Measurements from ENCODE around the gene TSGA10IP.

Gene TSGA10IP

DNA sequence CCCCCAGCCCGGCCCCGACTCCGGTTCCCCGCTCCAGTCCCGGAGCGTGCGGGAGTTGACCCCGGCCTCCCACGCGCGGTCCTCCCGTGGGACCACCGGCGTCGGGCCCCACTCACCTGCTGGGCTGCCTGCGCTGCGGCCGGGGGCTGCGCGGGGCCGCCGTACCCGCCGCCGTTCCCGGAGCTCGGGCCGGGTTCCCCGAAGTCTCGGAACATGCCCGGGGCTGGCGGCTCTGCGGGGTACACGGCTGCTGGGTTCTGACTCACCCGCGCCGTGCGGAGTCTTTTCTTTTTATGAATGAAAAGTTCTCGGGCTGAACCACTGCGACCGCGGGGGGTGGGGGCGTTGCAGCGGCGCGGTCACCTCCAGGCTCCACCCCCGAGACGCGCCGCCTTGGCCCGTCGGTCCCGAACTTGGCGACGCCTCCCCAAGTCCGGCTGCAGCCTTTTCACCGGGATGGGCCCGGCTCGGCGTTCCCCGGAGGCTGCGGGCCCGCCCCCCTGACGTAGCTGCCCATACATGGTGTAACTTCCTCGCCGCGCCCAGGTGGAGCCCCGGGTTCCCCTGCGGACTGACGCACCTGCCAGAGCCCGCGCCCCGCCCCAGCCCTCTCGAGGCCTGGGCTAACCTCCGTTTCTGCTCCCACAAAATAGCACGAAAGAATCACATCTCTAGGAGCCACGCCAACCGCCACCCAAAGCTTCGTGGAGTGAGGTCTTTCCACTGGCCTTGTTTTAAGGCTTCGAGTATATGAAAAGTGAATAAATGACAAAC is 45.0 kb upstream of the TSGA10IP start, which contains the start of gene FOSL1:
FOSL1 (minus strand) TSS at position 264 of the 774 bp plus-strand sequence; CDS start at position 215, 49 bp downstream.
- H3K18ac ChIP-seq (ENCODE audit: low read depth in 1 of 2, low read length in 2 of 2), result peak within 1 kb of the TSS; percentile 78 to 95
- H3K4me3 ChIP-seq (ENCODE audit: insufficient read depth in 1 of 2, low read depth in 1 of 2, low read length in 2 of 2), result peak within 1 kb of the TSS; percentile 80 to 98
- peak within 1 kb of the TSS; percentile 39 for H2AFZ ChIP-seq (ENCODE audit: low read depth, low read length)
- no peaks in the 10 kb centered on the region for H3K27me3 ChIP-seq (ENCODE audit: control insufficient read depth in 1 of 2, insufficient read depth in 1 of 2, low read length in 2 of 2)
- H3K4me1 ChIP-seq (ENCODE audit: control insufficient read depth, insufficient read depth, low read depth, low read length), result peaks cover 43% of the 10 kb centered on the region
- 3% methylated on average over 73 of the region's 80 CpGs for WGBS
- H3K36me3 ChIP-seq (ENCODE audit: control insufficient read depth in 1 of 2, insufficient read depth in 2 of 2, low read depth in 1 of 2, low read length in 2 of 2), result peaks cover 20 to 28% of the 10 kb centered on the region in 2 experiments
- H2BK12ac ChIP-seq (ENCODE audit: low read length in 2 of 2), result peak within 1 kb of the TSS; percentile 52 to 95
- H3K23ac ChIP-seq (ENCODE audit: low read length in 2 of 2), result peak within 1 kb of the TSS in 1 of 2 experiments; percentile 97
- peak within 1 kb of the TSS; percentile 80 to 91 for H3K4ac ChIP-seq (ENCODE audit: low read depth in 1 of 2, low read length in 2 of 2)
- H3K14ac ChIP-seq (ENCODE audit: low read length in 2 of 2), result peak within 1 kb of the TSS in 1 of 2 experiments; percentile 94
- H3K4me2 ChIP-seq (ENCODE audit: low read length, poor library complexity, severe bottlenecking), result peak within 1 kb of the TSS; percentile 92
- H3K27ac ChIP-seq (ENCODE audit: low read length, poor library complexity, severe bottlenecking), result peak within 1 kb of the TSS; percentile 94
- peak within 1 kb of the TSS; percentile 95 for H2BK5ac ChIP-seq (ENCODE audit: low read depth, low read length, poor library complexity, severe bottlenecking)
- H4K8ac ChIP-seq (ENCODE audit: low read length), result peak within 1 kb of the TSS; percentile 84
- H4K91ac ChIP-seq (ENCODE audit: low read length), result peak within 1 kb of the TSS; percentile 83
- peaks cover 2% of the 10 kb centered on the region for H3K79me1 ChIP-seq (replicated peaks; ENCODE audit: low read length, poor library complexity, severe bottlenecking)
- H2BK120ac ChIP-seq (ENCODE audit: low read depth, low read length), result peak within 1 kb of the TSS; percentile 82
- H2BK15ac ChIP-seq (ENCODE audit: low read depth, poor library complexity, severe bottlenecking), result peak within 1 kb of the TSS; percentile 73
- no peaks in the 10 kb centered on the region for H3K9me3 ChIP-seq (ENCODE audit: control insufficient read depth, low read length)
- DNase-seq, result peak; percentile 97
- peak within 1 kb of the TSS; percentile 57 for H2AK5ac ChIP-seq (ENCODE audit: low read length, severe bottlenecking)
- peak within 1 kb of the TSS; percentile 100 for H3K9ac ChIP-seq (ENCODE audit: low read length)

DNA sequence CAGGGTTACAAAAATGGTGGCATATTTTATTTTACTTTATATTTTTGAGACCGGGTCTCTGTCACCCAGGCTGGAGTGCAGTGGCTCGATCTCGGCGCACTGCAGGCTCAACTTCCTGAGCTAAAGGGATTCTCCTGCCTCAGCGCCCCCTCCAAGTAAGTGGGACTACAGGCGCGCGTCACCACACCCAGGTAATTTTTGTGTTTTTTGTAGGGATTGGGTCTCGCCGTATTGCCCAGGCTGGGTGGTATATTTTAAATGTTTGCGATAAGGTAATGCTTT is 44.4 kb upstream of the TSGA10IP start:
- H3K9me3 ChIP-seq (ENCODE audit: control insufficient read depth, low read length), result no peaks in the 10 kb centered on the region
- peaks cover 40% of the 10 kb centered on the region for H3K4me1 ChIP-seq (ENCODE audit: control insufficient read depth, insufficient read depth, low read depth, low read length)
- no peak overlapping the region for H4K8ac ChIP-seq (ENCODE audit: low read length)
- H3K4me2 ChIP-seq (ENCODE audit: low read length, poor library complexity, severe bottlenecking), result peak overlapping the region; percentile 92
- H3K36me3 ChIP-seq (ENCODE audit: control insufficient read depth in 1 of 2, insufficient read depth in 2 of 2, low read depth in 1 of 2, low read length in 2 of 2), result peaks cover 15 to 23% of the 10 kb centered on the region in 2 experiments
- H3K23ac ChIP-seq (ENCODE audit: low read length in 2 of 2), result no peak overlapping the region
- peak overlapping the region; percentile 20 for H2BK15ac ChIP-seq (ENCODE audit: low read depth, poor library complexity, severe bottlenecking)
- no peak overlapping the region for H3K18ac ChIP-seq (ENCODE audit: low read depth in 1 of 2, low read length in 2 of 2)
- H3K27me3 ChIP-seq (ENCODE audit: control insufficient read depth in 1 of 2, insufficient read depth in 1 of 2, low read length in 2 of 2), result no peaks in the 10 kb centered on the region
- H3K27ac ChIP-seq (ENCODE audit: low read length, poor library complexity, severe bottlenecking), result peak overlapping the region; percentile 66
- peak overlapping the region in 1 of 2 experiments; percentile 98 for H3K4me3 ChIP-seq (ENCODE audit: insufficient read depth in 1 of 2, low read depth in 1 of 2, low read length in 2 of 2)
- 83% methylated on average over 8 of the region's 11 CpGs for WGBS
- H3K9ac ChIP-seq (ENCODE audit: low read length), result peak overlapping the region; percentile 67
- no peak overlapping the region for H3K14ac ChIP-seq (ENCODE audit: low read length in 2 of 2)
- H3K4ac ChIP-seq (ENCODE audit: low read depth in 1 of 2, low read length in 2 of 2), result no peak overlapping the region
- peaks cover 2% of the 10 kb centered on the region for H3K79me1 ChIP-seq (replicated peaks; ENCODE audit: low read length, poor library complexity, severe bottlenecking)
- DNase-seq, result no peak
- no peak overlapping the region for H4K91ac ChIP-seq (ENCODE audit: low read length)
- H2BK5ac ChIP-seq (ENCODE audit: low read depth, low read length, poor library complexity, severe bottlenecking), result no peak overlapping the region
- H2AFZ ChIP-seq (ENCODE audit: low read depth, low read length), result no peak overlapping the region
- no peak overlapping the region for H2BK120ac ChIP-seq (ENCODE audit: low read depth, low read length)
- no peak overlapping the region for H2AK5ac ChIP-seq (ENCODE audit: low read length, severe bottlenecking)
- peak overlapping the region in 1 of 2 experiments; percentile 52 for H2BK12ac ChIP-seq (ENCODE audit: low read length in 2 of 2)

DNA sequence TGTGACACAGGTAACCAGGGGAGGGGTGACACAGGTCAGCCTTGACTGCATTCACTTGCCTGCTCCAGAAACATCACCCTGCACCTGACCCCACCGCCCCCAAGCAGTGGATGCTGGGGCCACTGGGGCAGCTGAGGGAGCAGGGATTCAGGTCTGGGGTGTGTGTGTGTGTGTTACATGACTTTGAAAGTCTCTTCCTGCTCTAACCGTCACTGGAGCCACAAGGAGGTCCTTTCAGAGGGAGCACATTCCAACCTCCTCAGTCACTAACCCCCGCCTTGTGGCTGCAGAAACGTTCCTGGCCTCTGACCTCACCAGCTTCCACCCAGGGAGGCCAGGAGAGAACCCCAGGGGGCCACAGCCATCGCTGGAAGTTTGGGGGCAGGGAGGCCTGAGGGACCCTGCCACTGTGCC is 42.2 kb upstream of the TSGA10IP start:
- Histone ChIP-seq H3K23ac (ENCODE audit: low read length in 2 of 2) (no peak overlapping the region), H2BK120ac (ENCODE audit: low read depth, low read length) (peak overlapping the region; percentile 29), H3K4me3 (ENCODE audit: insufficient read depth in 1 of 2, low read depth in 1 of 2, low read length in 2 of 2) (peak overlapping the region in 1 of 2 experiments; percentile 69), H2BK15ac (ENCODE audit: low read depth, poor library complexity, severe bottlenecking) (peak overlapping the region; percentile 98), H3K4me2 (ENCODE audit: low read length, poor library complexity, severe bottlenecking) (peak overlapping the region; percentile 38), H2AFZ (ENCODE audit: low read depth, low read length) (peak overlapping the region; percentile 24), H2AK5ac (ENCODE audit: low read length, severe bottlenecking) (peak overlapping the region; percentile 71), H3K18ac (ENCODE audit: low read depth in 1 of 2, low read length in 2 of 2) (peak overlapping the region; percentile 59 to 83), H3K27ac (ENCODE audit: low read length, poor library complexity, severe bottlenecking) (peak overlapping the region; percentile 88), H4K91ac (ENCODE audit: low read length) (peak overlapping the region; percentile 96), H3K36me3 (ENCODE audit: control insufficient read depth in 1 of 2, insufficient read depth in 2 of 2, low read depth in 1 of 2, low read length in 2 of 2) (peaks cover 0 to 4% of the 10 kb centered on the region in 2 experiments), H3K4me1 (ENCODE audit: control insufficient read depth, insufficient read depth, low read depth, low read length) (peaks cover 26% of the 10 kb centered on the region), H2BK5ac (ENCODE audit: low read depth, low read length, poor library complexity, severe bottlenecking) (peak overlapping the region; percentile 60), H3K79me1 (replicated peaks; ENCODE audit: low read length, poor library complexity, severe bottlenecking) (peaks cover 2% of the 10 kb centered on the region), H3K27me3 (ENCODE audit: control insufficient read depth in 1 of 2, insufficient read depth in 1 of 2, low read length in 2 of 2) (no peaks in the 10 kb centered on the region), H4K8ac (ENCODE audit: low read length) (peak overlapping the region; percentile 79), H3K9me3 (ENCODE audit: control insufficient read depth, low read length) (no peaks in the 10 kb centered on the region), H3K4ac (ENCODE audit: low read depth in 1 of 2, low read length in 2 of 2) (peak overlapping the region; percentile 65 to 89), H3K9ac (ENCODE audit: low read length) (peak overlapping the region; percentile 78), H3K14ac (ENCODE audit: low read length in 2 of 2) (no peak overlapping the region), H2BK12ac (ENCODE audit: low read length in 2 of 2) (peak overlapping the region; percentile 98)
- 0% methylated on average over 4 of the region's 5 CpGs for WGBS
- peak; percentile 95 for DNase-seq

DNA sequence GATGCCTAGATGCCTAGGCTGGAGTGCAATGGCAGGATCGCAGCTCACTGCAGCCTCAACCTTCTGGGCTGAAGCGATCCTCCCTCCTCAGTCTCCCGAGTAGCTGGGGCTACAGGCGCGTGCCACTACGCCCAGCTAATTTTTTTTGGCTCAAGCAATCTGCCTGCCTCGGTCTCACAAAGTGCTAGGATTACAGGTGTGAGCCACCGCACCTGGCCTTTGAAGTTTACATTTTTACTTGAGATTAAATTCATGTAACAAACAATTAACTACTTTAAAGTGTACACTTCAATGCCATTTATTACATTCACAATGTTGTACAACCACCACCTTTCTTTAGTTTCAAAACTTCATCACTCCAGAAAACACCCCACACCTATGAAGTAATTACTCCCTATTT is 41.6 kb upstream of the TSGA10IP start:
- H2BK120ac ChIP-seq (ENCODE audit: low read depth, low read length), result no peak overlapping the region
- H2BK5ac ChIP-seq (ENCODE audit: low read depth, low read length, poor library complexity, severe bottlenecking), result peak overlapping the region; percentile 21
- peak overlapping the region; percentile 53 to 72 for H3K4ac ChIP-seq (ENCODE audit: low read depth in 1 of 2, low read length in 2 of 2)
- no peak overlapping the region for H3K14ac ChIP-seq (ENCODE audit: low read length in 2 of 2)
- H2AFZ ChIP-seq (ENCODE audit: low read depth, low read length), result no peak overlapping the region
- no peaks in the 10 kb centered on the region for H3K9me3 ChIP-seq (ENCODE audit: control insufficient read depth, low read length)
- H2BK15ac ChIP-seq (ENCODE audit: low read depth, poor library complexity, severe bottlenecking), result no peak overlapping the region
- H4K8ac ChIP-seq (ENCODE audit: low read length), result peak overlapping the region; percentile 51
- DNase-seq, result no peak
- peak overlapping the region; percentile 91 for H4K91ac ChIP-seq (ENCODE audit: low read length)
- 74% methylated on average over 8 of the region's 8 CpGs for WGBS
- H3K4me3 ChIP-seq (ENCODE audit: insufficient read depth in 1 of 2, low read depth in 1 of 2, low read length in 2 of 2), result peak overlapping the region in 1 of 2 experiments; percentile 69
- H2BK12ac ChIP-seq (ENCODE audit: low read length in 2 of 2), result peak overlapping the region; percentile 37 to 93
- peak overlapping the region; percentile 67 to 74 for H3K18ac ChIP-seq (ENCODE audit: low read depth in 1 of 2, low read length in 2 of 2)
- H3K36me3 ChIP-seq (ENCODE audit: control insufficient read depth in 1 of 2, insufficient read depth in 2 of 2, low read depth in 1 of 2, low read length in 2 of 2), result no peaks in the 10 kb centered on the region
- peak overlapping the region; percentile 15 for H2AK5ac ChIP-seq (ENCODE audit: low read length, severe bottlenecking)
- H3K27ac ChIP-seq (ENCODE audit: low read length, poor library complexity, severe bottlenecking), result peak overlapping the region; percentile 88
- no peak overlapping the region for H3K4me2 ChIP-seq (ENCODE audit: low read length, poor library complexity, severe bottlenecking)
- H3K9ac ChIP-seq (ENCODE audit: low read length), result peak overlapping the region; percentile 78
- no peaks in the 10 kb centered on the region for H3K27me3 ChIP-seq (ENCODE audit: control insufficient read depth in 1 of 2, insufficient read depth in 1 of 2, low read length in 2 of 2)
- H3K79me1 ChIP-seq (replicated peaks; ENCODE audit: low read length, poor library complexity, severe bottlenecking), result peaks cover 2% of the 10 kb centered on the region
- H3K4me1 ChIP-seq (ENCODE audit: control insufficient read depth, insufficient read depth, low read depth, low read length), result peaks cover 24% of the 10 kb centered on the region
- H3K23ac ChIP-seq (ENCODE audit: low read length in 2 of 2), result no peak overlapping the region
